HL-60 (cell line): Measurements from ENCODE around the gene DSTYK.

Source experiments
- DNase-seq, 2 experiments: peaks; one replicate each; pipeline ENCODE4 v3.0.0-alpha.2; 2010 to 2020; ENCODE audit warnings: low read depth in 1 of 2, low spot score in 1 of 2
- H3K27ac ChIP-seq: fragments of 250-450 bp; sonication (Bioruptor Pico); replicated peaks from 2 replicates; pipeline ENCODE4 v1.5.1; 2020; ENCODE audit warnings: mild to moderate bottlenecking, moderate library complexity
- H3K27me3 ChIP-seq: fragments of 250-450 bp; sonication (Bioruptor Pico); 2 replicates; pipeline ENCODE4 v1.5.1; 2021; ENCODE audit warnings: mild to moderate bottlenecking, moderate library complexity; ENCODE audit not compliant: insufficient read depth, poor library complexity, severe bottlenecking
- H3K4me3 ChIP-seq: replicated peaks from 2 replicates; pipeline ENCODE4 v1.5.1; 2011; ENCODE audit warnings: mild to moderate bottlenecking, control low read depth, low read length; ENCODE audit not compliant: insufficient read depth
- GABPA ChIP-seq: IDR thresholded peaks from 2 replicates; pipeline ENCODE4 v1.6.1; 2012; ENCODE audit warnings: low read depth
- POLR2AphosphoS5 ChIP-seq: IDR thresholded peaks from 2 replicates; pipeline ENCODE4 v1.6.1; 2012; ENCODE audit warnings: low read depth
- SPI1 ChIP-seq: IDR thresholded peaks from 2 replicates; pipeline ENCODE4 v1.6.1; 2012; ENCODE audit warnings: low read depth, mild to moderate bottlenecking, borderline replicate concordance
- TF ChIP-seq, protein P1 (sequence below): IDR thresholded peaks from one replicate; pipeline ENCODE4 v1.5.1; 2011; ENCODE audit warnings: low read length, control low read depth, inconsistent platforms; ENCODE audit not compliant: insufficient read depth
- TF ChIP-seq, protein P2 (sequence below): IDR thresholded peaks from 2 replicates; pipeline ENCODE4 v1.6.1; 2012; ENCODE audit warnings: low read depth; ENCODE audit not compliant: insufficient replicate concordance

Gene DSTYK

DNA sequence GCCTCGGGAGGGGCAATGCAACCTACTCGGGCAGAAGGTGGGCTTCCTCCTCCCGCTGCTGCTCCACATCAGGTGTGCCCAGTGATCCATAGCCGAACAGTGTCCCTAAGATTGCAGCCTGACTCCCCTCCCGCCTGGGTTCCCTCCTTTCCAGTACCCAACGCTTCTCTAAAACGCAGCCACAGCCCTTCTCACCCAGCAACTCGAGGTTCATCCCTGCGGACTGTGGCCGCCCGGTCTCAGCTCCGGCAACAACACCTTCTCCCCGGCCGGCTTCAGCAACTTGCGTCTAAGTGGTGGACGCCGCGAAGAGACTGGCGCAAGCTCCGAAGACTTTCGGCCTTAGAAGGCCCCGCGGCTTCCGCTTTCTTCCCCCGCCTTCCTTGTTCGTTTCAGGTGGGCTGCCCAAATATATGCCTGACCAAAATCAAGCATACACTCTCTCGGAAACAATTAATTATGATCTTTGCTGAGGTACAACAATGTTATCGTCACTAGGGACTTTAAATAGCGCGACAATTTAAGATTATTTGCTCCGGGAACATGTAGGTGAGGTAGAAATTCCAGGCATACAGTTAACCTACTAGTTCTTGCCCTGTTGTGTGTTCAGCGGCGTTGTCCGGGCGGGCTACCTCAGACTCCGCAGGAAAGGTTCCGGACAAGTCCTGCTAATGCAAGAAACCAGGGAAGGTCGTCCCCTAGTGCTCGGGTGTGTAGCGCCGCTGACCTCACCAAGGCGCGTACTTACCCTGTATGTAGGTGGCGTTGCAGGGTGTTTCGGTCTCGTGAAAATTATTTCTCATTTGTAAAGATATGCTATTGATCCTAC is 89.6 kb downstream of the DSTYK start, which contains the start of gene RBBP5:
Gene RBBP5, minus strand, starts transcription at position 319 of the 829 bp plus-strand sequence. Its CDS starts 105 bp downstream, at position 214.
- H3K4me3 ChIP-seq: peak within 1 kb of the TSS; percentile 87
- peak; percentile 98 to 99 for DNase-seq
- H3K27ac ChIP-seq: peak within 1 kb of the TSS; percentile 98
- TF ChIP-seq, protein P1, sequence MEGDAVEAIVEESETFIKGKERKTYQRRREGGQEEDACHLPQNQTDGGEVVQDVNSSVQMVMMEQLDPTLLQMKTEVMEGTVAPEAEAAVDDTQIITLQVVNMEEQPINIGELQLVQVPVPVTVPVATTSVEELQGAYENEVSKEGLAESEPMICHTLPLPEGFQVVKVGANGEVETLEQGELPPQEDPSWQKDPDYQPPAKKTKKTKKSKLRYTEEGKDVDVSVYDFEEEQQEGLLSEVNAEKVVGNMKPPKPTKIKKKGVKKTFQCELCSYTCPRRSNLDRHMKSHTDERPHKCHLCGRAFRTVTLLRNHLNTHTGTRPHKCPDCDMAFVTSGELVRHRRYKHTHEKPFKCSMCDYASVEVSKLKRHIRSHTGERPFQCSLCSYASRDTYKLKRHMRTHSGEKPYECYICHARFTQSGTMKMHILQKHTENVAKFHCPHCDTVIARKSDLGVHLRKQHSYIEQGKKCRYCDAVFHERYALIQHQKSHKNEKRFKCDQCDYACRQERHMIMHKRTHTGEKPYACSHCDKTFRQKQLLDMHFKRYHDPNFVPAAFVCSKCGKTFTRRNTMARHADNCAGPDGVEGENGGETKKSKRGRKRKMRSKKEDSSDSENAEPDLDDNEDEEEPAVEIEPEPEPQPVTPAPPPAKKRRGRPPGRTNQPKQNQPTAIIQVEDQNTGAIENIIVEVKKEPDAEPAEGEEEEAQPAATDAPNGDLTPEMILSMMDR: peak; percentile 88
- TF ChIP-seq GABPA (peak; percentile 95), POLR2AphosphoS5 (peak; percentile 88; the same call in 1 of the 2 replicates), SPI1 (peak; percentile 90)
- TF ChIP-seq, protein P2, sequence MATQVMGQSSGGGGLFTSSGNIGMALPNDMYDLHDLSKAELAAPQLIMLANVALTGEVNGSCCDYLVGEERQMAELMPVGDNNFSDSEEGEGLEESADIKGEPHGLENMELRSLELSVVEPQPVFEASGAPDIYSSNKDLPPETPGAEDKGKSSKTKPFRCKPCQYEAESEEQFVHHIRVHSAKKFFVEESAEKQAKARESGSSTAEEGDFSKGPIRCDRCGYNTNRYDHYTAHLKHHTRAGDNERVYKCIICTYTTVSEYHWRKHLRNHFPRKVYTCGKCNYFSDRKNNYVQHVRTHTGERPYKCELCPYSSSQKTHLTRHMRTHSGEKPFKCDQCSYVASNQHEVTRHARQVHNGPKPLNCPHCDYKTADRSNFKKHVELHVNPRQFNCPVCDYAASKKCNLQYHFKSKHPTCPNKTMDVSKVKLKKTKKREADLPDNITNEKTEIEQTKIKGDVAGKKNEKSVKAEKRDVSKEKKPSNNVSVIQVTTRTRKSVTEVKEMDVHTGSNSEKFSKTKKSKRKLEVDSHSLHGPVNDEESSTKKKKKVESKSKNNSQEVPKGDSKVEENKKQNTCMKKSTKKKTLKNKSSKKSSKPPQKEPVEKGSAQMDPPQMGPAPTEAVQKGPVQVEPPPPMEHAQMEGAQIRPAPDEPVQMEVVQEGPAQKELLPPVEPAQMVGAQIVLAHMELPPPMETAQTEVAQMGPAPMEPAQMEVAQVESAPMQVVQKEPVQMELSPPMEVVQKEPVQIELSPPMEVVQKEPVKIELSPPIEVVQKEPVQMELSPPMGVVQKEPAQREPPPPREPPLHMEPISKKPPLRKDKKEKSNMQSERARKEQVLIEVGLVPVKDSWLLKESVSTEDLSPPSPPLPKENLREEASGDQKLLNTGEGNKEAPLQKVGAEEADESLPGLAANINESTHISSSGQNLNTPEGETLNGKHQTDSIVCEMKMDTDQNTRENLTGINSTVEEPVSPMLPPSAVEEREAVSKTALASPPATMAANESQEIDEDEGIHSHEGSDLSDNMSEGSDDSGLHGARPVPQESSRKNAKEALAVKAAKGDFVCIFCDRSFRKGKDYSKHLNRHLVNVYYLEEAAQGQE: peak; percentile 60
- H3K27me3 ChIP-seq: no peaks in the 10 kb centered on the region

DNA sequence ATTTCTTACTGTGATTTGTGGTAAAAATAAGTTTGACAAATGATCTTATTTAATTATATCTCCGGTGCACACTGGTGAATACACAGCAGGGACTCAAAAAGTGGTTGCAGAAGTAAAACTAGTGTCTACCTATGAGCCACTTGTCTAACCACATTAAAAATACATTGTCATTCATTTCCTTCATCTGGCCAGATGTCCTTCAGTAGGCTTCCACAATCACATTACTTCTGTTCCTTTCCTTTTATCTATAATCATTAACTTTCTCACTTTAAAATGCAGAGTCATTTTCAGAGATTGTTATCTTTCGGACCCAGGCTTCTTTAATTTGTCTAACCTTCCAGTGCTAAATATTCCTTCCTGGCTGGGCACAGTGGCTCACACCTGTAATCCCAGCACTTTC is 92.8 kb downstream of the DSTYK start:
- no peak for TF ChIP-seq SPI1
- TF ChIP-seq, protein P2: no peak
- no peak for TF ChIP-seq GABPA
- TF ChIP-seq, protein P1: no peak
- no peak for TF ChIP-seq POLR2AphosphoS5
- H3K27me3 ChIP-seq: no peaks in the 10 kb centered on the region
- no peak overlapping the region for H3K27ac ChIP-seq
- H3K4me3 ChIP-seq: no peak overlapping the region
- DNase-seq: no peak

DNA sequence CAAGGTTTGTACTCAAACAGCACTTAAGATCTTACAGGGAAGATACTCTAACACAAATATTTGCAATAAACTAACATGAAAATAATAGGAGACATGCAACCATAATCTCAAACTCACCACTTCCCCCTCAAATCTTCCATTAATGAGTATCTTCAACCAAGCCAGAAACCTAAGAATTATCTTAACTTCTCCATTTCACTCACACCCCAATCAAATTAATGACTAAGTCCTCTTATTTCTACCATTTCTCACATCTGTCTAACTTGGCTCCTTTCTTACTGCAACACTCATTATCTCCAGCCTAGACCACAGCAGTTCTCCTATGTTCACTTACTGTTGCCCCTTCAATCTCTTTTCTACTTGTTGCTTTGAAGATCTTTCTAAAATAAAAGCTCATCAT is 100.1 kb downstream of the DSTYK start:
- TF ChIP-seq, protein P1: no peak
- no peak for TF ChIP-seq SPI1
- TF ChIP-seq, protein P2: no peak
- no peak for TF ChIP-seq GABPA
- TF ChIP-seq POLR2AphosphoS5: no peak
- Histone ChIP-seq H3K27ac (no peak overlapping the region), H3K4me3 (no peak overlapping the region)

More for the DNA sequence above, 100.1 kb downstream of the DSTYK start:
- DNase-seq: no peak
- H3K27me3 ChIP-seq: no peaks in the 10 kb centered on the region
